ENCODE data around the gene SEC16A.

Gene SEC16A

GRCh38 chr9:136459425-136459824 is 23.4 kb downstream of the SEC16A start:
- DNase-seq: no peak

DNA sequence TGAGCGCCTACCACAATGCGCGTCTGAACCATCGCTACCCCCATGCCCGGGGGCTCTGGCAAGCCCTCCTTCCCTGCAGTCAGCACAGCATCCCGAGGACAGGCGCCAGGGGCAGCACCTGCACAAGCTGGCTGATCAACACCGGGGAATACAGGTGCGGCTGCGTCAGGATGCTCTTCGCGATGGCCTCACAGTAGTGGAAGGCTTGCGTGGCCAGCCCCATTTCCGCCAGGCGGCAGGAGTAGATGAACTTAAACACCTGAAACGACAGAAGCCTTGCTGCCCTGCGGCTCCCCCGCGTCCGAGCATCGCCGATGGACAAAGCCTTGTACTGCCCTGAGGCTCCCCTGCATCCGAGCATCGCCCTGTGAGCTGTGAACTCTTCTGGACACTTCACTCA is 25.5 kb downstream of the SEC16A start:
- no peak for DNase-seq

GRCh38 chr9:136456258-136456657 is 26.6 kb downstream of the SEC16A start:
- DNase-seq: no peak

GRCh38 chr9:136455043-136456002 is 27.5 kb downstream of the SEC16A start:
- DNase-seq: no peak

- no peak for DNase-seq
Observed at GRCh38 chr9:136454026-136454796, 28.6 kb downstream of the SEC16A start.

GRCh38 chr9:136453326-136453725 is 29.5 kb downstream of the SEC16A start:
- no peak for DNase-seq

DNA sequence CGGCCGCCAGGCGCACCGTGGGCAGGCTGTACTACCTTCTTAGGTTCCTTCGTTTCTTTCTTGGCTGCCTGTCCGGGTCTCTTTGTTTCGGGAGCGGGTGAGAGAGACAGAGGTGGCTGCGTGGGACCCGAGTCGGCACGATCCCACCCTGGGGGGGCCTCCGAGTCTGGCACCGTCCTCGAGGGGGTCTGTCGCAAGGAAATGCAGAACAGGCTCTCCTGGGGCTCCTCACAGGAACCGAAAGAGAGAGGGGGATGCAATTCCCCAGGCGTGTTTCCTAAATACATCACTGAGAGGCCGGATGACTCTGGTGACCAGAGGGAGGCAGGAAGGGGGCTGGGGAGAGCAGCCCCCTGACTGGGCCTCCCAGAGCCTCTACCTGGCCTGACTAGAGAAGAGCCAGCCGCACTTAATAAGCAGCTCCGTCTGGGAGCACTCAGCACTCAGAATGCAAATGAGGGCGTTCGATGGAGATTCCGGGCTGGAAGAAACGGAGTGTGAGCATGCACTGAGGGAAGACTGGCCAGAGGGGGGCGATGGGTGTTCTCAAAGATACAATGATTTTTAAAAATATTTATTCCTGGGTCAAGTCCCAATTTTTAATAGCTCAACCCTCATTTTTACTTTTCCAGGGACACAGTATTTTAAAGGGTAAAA is 31.5 kb downstream of the SEC16A start:
- no peak for DNase-seq

DNA sequence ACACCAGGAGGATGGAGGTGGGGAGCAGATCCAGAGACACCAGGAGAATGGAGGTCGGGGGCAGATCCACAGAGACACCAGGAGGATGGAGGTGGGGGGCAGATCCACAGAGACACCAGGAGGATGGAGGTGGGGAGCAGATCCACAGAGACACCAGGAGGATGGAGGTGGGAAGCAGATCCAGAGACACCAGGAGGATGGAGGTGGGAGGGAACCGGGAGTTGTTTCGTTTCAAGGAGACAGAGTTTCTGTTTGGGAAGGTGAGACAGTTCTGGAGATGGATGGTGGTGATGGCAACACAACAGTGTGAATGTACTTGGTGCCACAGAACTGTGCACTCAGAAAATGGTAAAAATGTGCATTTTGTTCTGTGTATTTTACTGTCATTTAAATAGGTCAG is 34.2 kb downstream of the SEC16A start:
- no peak for DNase-seq

DNA sequence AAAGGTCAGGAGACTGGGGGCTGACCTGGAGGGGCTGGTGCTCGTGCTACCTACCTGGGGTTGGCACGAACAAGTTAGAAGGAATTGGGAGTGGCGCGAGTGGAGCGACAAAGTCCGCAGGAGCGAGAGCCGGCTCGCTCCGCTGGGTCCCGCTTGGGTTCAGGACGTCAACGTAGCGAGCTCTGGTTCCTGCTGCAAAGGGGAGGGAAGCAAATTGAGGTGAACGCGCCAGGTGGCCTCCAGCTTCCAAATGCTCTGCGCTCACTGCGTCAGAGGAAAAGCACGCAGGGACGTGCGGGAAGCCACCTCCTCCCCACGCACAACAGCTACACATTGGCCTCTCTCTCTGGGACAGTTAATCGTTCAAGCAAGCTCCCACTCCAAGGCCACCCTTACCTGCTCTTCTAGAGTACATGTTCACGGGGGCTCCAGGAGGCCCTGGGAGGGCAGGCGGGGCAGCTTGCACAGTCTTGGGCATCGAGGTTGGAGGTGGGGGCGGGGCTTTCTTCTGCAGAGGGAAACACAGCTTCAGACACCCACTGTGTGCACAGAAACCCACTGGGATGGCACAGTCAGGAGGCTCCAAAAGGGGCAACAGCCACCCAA is 35.6 kb downstream of the SEC16A start:
- no peak for DNase-seq

GRCh38 chr9:136445799-136446198 is 37.0 kb downstream of the SEC16A start:
- DNase-seq: no peak

- DNase-seq: no peak
Observed at GRCh38 chr9:136444102-136444501, 38.7 kb downstream of the SEC16A start.

DNA sequence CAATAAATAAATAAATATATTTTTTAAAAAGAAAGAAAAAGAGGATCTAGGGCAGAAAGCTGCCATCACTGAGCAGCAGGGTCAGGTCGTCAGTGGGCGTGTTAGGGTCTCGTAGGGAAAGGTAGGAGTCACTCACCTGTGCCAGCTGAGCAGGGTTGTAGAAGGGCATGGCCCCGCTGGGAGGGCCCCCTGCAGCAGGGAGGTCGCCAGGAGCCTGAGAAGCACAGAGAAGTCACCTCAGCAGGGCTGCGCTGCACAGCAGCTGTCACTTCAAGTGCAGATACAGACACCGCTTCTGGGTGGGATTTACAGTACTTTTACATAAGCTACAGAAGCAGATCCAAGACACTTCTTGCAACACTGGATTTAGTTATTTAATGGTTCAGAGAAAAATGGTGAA is 39.2 kb downstream of the SEC16A start:
- DNase-seq: no peak

GRCh38 chr9:136443087-136443486 is 39.8 kb downstream of the SEC16A start:
- DNase-seq: no peak

DNA sequence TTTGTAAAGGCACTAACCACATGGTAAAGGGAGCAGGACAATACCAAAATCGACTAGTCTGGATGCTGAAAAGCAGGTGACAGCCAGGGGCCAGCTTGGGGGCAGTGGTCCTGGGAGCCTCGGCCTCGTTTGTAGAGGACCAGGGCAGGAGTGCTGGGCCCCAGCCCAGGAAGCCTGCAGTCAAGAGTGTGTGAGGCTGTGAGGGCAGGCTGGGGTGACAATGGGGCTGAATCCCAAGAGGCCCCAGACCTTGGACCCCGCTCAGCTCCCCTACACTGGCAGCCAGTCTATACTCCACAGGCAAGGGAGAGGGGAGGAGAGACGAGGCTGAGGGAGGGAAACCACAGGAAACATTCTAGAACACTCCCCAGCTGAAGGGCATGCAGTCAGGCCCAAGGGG is 40.6 kb downstream of the SEC16A start:
- no peak for DNase-seq

- DNase-seq: peak; percentile 16
Observed at GRCh38 chr9:136441681-136442245, 41.1 kb downstream of the SEC16A start.

- DNase-seq: no peak
Observed at GRCh38 chr9:136441191-136441680, 41.6 kb downstream of the SEC16A start.

- DNase-seq: peak; percentile 65
Observed at GRCh38 chr9:136439481-136440408, 43.1 kb downstream of the SEC16A start, which contains the start of gene INPP5E. TSS of gene INPP5E (minus strand) at chr9:136439845. CDS start at chr9:136439419, 426 bp downstream.

- DNase-seq: no peak
Observed at GRCh38 chr9:136438548-136439480, 44.0 kb downstream of the SEC16A start.

DNA sequence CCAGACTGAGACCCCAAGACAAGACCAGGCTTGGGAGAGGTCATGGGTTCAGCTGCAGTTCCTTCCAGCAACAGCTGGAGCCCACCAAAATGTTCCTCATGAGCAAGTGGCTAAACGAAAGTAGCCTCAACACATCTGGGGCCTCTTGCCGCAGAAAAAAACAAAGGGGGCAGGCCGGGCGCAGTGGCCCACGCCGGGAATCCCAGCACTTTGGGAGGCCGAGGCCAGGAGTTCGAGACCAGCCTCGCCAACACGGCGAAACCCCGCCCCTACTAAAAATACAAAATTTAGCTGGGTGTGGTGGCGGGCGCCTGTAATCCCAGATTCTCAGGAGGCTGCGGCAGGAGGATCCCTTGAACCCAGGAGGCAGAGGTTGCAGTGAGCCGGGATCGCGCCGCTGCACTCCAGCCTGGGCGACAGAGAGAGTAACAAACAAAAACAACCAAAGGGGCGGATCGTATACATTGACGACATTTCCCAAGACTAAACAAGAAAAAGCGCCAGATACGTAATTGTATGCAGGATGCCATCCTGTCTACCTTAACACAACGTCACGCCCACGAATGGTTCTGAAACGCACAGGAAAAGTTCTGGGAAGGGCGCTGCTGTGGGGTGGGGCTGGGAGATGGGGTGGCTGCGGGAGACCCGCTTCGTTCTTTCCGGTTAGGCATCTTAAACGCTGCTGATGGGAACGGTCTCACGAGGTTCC is 44.8 kb downstream of the SEC16A start:
- DNase-seq: no peak
